Trophoblast cell (in vitro differentiated cells and primary cell): ENCODE results near the gene AGPAT1.

Experiments used
- DNase-seq, 2 donors: peaks; one replicate each; pipeline ENCODE4 v3.0.0-alpha.2; 2016
- H2AFZ ChIP-seq: 2 replicates; pipeline ENCODE4 v1.6.1; 2013; ENCODE audit warnings: low read length, moderate library complexity, mild to moderate bottlenecking; ENCODE audit not compliant: insufficient read depth, poor library complexity
- H2AK5ac ChIP-seq: 2 replicates; pipeline ENCODE4 v1.6.1; 2013; ENCODE audit warnings: mild to moderate bottlenecking, low read length
- H2BK120ac ChIP-seq: 2 replicates; pipeline ENCODE4 v1.6.1; 2013; ENCODE audit warnings: low read length, mild to moderate bottlenecking, moderate library complexity; ENCODE audit not compliant: insufficient read depth, poor library complexity
- H2BK12ac ChIP-seq: 2 replicates; pipeline ENCODE4 v1.6.1; 2013; ENCODE audit warnings: mild to moderate bottlenecking, low read length, moderate library complexity
- H2BK5ac ChIP-seq: 2 replicates; pipeline ENCODE4 v1.6.1; 2013; ENCODE audit warnings: low read length, low read depth, moderate library complexity, mild to moderate bottlenecking; ENCODE audit not compliant: poor library complexity
- H3K14ac ChIP-seq: 2 replicates; pipeline ENCODE4 v1.6.1; 2013; ENCODE audit warnings: mild to moderate bottlenecking, low read length
- H3K18ac ChIP-seq: 2 replicates; pipeline ENCODE4 v1.6.1; 2013; ENCODE audit warnings: mild to moderate bottlenecking, low read length
- H3K23ac ChIP-seq: 2 replicates; pipeline ENCODE4 v1.6.1; 2013; ENCODE audit warnings: low read length
- H3K27ac ChIP-seq: 2 replicates; pipeline ENCODE4 v1.5.1; 2013; ENCODE audit warnings: low read depth, mild to moderate bottlenecking, inconsistent platforms, low read length, moderate library complexity
- H3K27me3 ChIP-seq: 2 replicates; pipeline ENCODE4 v1.6.1; 2013; ENCODE audit warnings: inconsistent platforms, mild to moderate bottlenecking, low read length, moderate library complexity; ENCODE audit not compliant: insufficient read depth
- H3K36me3 ChIP-seq, 2 experiments: 1 replicate in 1 of 2; 2 replicates in 1 of 2; pipeline ENCODE4 v1.6.1; 2013; ENCODE audit warnings: low read length in 2 of 2, mild to moderate bottlenecking in 2 of 2, moderate library complexity in 1 of 2; ENCODE audit not compliant: insufficient read depth in 2 of 2, control insufficient read depth in 1 of 2
- H3K4ac ChIP-seq: 2 replicates; pipeline ENCODE4 v1.6.1; 2013; ENCODE audit warnings: low read depth, mild to moderate bottlenecking, low read length, moderate library complexity
- H3K4me1 ChIP-seq, 2 experiments: 1 replicate in 1 of 2; 2 replicates in 1 of 2; pipeline ENCODE4 v1.6.1; 2013; ENCODE audit warnings: low read length in 2 of 2, mild to moderate bottlenecking in 2 of 2, moderate library complexity in 1 of 2; ENCODE audit not compliant: insufficient read depth in 2 of 2, control insufficient read depth in 1 of 2
- H3K4me2 ChIP-seq: 2 replicates; pipeline ENCODE4 v1.6.1; 2013; ENCODE audit warnings: inconsistent platforms, mild to moderate bottlenecking, low read length, moderate library complexity
- H3K4me3 ChIP-seq: 2 replicates; pipeline ENCODE4 v1.5.1; 2013; ENCODE audit warnings: mild to moderate bottlenecking, low read depth, low read length, inconsistent platforms
- H3K79me1 ChIP-seq: one replicate; pipeline ENCODE4 v1.6.1; 2013; ENCODE audit warnings: low read length
- H3K79me2 ChIP-seq: 2 replicates; pipeline ENCODE4 v1.6.1; 2013; ENCODE audit warnings: low read length, mild to moderate bottlenecking; ENCODE audit not compliant: control insufficient read depth, insufficient read depth, poor library complexity
- H3K9ac ChIP-seq: 2 replicates; pipeline ENCODE4 v1.6.1; 2013; ENCODE audit warnings: mild to moderate bottlenecking, low read length
- H3K9me3 ChIP-seq: 2 replicates; pipeline ENCODE4 v1.6.1; 2013; ENCODE audit warnings: low read depth, mild to moderate bottlenecking, control low read depth, inconsistent platforms, low read length; ENCODE audit not compliant: insufficient read depth
- H4K12ac ChIP-seq: 2 replicates; pipeline ENCODE4 v1.6.1; 2013; ENCODE audit warnings: low read depth, mild to moderate bottlenecking, low read length, moderate library complexity
- H4K8ac ChIP-seq: 2 replicates; pipeline ENCODE4 v1.6.1; 2013; ENCODE audit warnings: low read depth, mild to moderate bottlenecking, low read length, moderate library complexity
- H4K91ac ChIP-seq: one replicate; pipeline ENCODE4 v1.6.1; 2013; ENCODE audit warnings: low read depth, mild to moderate bottlenecking, low read length, moderate library complexity
- WGBS: extraction: QIAGEN DNeasy Blood & Tissue Kit; methylation state at CpG from one replicate; pipeline ENCODE4 v1.1.7; 2013; ENCODE audit warnings: missing lambda C conversion rate; ENCODE audit not compliant: insufficient read length, insufficient coverage; ENCODE audit errors: extremely low coverage; 5-methylcytosine and 5-hydroxymethylcytosine counted together

AGPAT1 gene

GRCh38 chr6:32177788-32178546 lies 2.1 kb upstream of the AGPAT1 start, which contains the start of gene RNF5:
RNF5 (plus strand) TSS chr6:32178405; CDS start chr6:32178512, 107 bp downstream.
- peak; percentile 98 to 100 for DNase-seq
- Histone ChIP-seq H4K91ac (peak within 1 kb of the TSS; percentile 86), H3K18ac (peak within 1 kb of the TSS; percentile 55), H3K9me3 (no peaks in the 10 kb centered on the region), H4K12ac (peak within 1 kb of the TSS; percentile 65), H2AFZ (peak within 1 kb of the TSS; percentile 38), H3K4ac (peak within 1 kb of the TSS; percentile 58), H3K79me2 (peaks cover 10% of the 10 kb centered on the region), H3K4me1 (peaks cover 11 to 29% of the 10 kb centered on the region in 2 experiments), H4K8ac (peak within 1 kb of the TSS; percentile 91), H3K79me1 (peaks cover 14% of the 10 kb centered on the region), H3K14ac (peak within 1 kb of the TSS; percentile 76), H3K27ac (peak within 1 kb of the TSS; percentile 91), H3K4me2 (peak within 1 kb of the TSS; percentile 79), H3K27me3 (no peaks in the 10 kb centered on the region), H2AK5ac (peak within 1 kb of the TSS; percentile 4), H2BK5ac (peak within 1 kb of the TSS; percentile 62), H2BK120ac (peak within 1 kb of the TSS; percentile 53), H3K9ac (peak within 1 kb of the TSS; percentile 75), H3K4me3 (peak within 1 kb of the TSS; percentile 72), H3K36me3 (peaks cover 20 to 24% of the 10 kb centered on the region in 2 experiments), H3K23ac (peak within 1 kb of the TSS; percentile 19), H2BK12ac (no peak within 1 kb of the TSS)
- WGBS: no CpG with 5 or more reads among the region's 33 CpGs

DNA sequence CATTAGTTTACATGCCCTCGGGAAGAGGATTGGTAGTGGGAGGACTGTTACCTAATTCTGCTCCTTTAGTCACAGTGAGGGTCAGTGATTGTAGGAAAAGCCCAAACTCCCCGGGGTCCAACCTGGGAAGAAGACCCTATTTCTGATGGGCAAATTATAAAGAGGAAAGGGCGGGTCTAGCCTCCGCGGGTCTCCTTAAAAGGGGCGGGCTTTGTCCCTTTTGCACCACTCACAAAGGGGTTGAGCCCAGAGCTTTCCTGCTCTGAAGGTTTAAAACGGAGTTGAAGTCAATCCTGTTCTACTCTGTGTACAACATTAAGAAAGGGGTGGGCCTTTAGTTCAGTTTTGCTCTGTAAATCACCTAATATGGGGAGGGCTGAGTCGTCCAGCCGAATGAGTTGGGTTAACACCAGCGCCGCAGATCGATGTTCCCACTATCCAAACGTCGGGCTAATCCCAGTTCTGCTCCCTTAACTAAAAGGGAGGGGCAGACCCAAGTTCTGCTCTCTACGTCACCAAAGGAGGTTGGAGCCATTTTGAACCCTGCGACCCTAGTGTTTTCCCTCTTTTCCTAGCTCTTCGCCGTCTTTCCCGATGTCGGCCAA lies 1.4 kb upstream of the AGPAT1 start:
- H4K8ac ChIP-seq: peak overlapping the region; percentile 91
- H3K9ac ChIP-seq: peak overlapping the region; percentile 75
- H2AK5ac ChIP-seq: peak overlapping the region; percentile 69
- H2BK5ac ChIP-seq: peak overlapping the region; percentile 62
- peak overlapping the region; percentile 55 for H3K18ac ChIP-seq
- H3K36me3 ChIP-seq: peaks cover 14 to 18% of the 10 kb centered on the region in 2 experiments
- no peaks in the 10 kb centered on the region for H3K9me3 ChIP-seq
- H3K4me1 ChIP-seq: peaks cover 13 to 32% of the 10 kb centered on the region in 2 experiments
- peak overlapping the region; percentile 79 for H3K4me2 ChIP-seq
- H3K27ac ChIP-seq: peak overlapping the region; percentile 91
- H3K4ac ChIP-seq: peak overlapping the region; percentile 58
- peak overlapping the region; percentile 86 for H4K91ac ChIP-seq
- no peaks in the 10 kb centered on the region for H3K27me3 ChIP-seq
- no peak overlapping the region for H2BK12ac ChIP-seq
- H4K12ac ChIP-seq: peak overlapping the region; percentile 65
- H3K23ac ChIP-seq: no peak overlapping the region
- peak overlapping the region; percentile 53 for H2BK120ac ChIP-seq
- H3K4me3 ChIP-seq: peak overlapping the region; percentile 45
- peaks cover 10% of the 10 kb centered on the region for H3K79me2 ChIP-seq
- WGBS: no CpG with 5 or more reads among the region's 20 CpGs
- DNase-seq: no peak
- peak overlapping the region; percentile 37 for H2AFZ ChIP-seq
- peak overlapping the region; percentile 76 for H3K14ac ChIP-seq
- H3K79me1 ChIP-seq: peaks cover 14% of the 10 kb centered on the region

DNA sequence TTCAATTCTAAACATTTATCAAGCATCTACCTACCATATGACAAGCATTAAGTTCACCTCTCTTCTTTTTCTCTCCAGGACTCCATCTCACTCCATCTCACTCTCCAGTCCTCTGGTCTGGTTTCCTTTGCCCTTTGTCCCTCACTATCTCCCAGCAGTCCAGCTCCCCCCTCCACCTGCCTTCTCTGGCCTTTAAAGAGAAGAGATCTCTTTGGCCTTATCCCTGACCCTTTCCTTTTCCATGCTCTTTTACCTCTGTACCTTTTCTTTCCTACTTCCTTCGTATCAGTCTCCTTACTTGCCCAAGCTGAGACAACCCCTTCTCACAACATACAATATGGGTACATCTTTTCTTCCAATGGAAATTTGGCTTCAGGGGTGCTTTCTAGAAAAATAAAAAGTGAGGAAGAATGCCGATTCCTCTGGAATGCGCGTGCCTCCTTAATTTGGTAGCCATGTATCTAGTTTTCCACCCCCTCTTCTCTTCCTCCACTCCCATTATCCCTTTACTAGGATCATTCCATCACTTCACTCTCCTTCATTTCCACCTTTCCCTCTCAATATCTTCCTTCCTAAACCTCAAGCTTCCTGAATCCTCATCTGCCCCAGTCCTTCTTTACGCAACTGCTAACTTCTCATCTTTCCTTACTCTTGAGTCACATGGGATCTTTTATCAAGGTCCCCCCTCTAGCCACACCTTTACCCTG lies 745 bp upstream of the AGPAT1 start:
- peaks cover 13 to 32% of the 10 kb centered on the region in 2 experiments for H3K4me1 ChIP-seq
- no peak overlapping the region for H3K18ac ChIP-seq
- H3K9ac ChIP-seq: peak overlapping the region; percentile 6
- peaks cover 10% of the 10 kb centered on the region for H3K79me2 ChIP-seq
- H3K23ac ChIP-seq: no peak overlapping the region
- H3K9me3 ChIP-seq: no peaks in the 10 kb centered on the region
- H3K79me1 ChIP-seq: peaks cover 14% of the 10 kb centered on the region
- no peak overlapping the region for H3K4ac ChIP-seq
- H3K14ac ChIP-seq: peak overlapping the region; percentile 76
- H4K8ac ChIP-seq: peak overlapping the region; percentile 91
- no CpG with 5 or more reads among the region's 5 CpGs for whole genome bisulfite sequencing
- H3K36me3 ChIP-seq: peaks cover 10 to 14% of the 10 kb centered on the region in 2 experiments
- H3K4me2 ChIP-seq: peak overlapping the region; percentile 79
- peak overlapping the region; percentile 37 for H2AFZ ChIP-seq
- peak overlapping the region; percentile 62 for H2BK5ac ChIP-seq
- H2BK120ac ChIP-seq: peak overlapping the region; percentile 8
- peak overlapping the region; percentile 69 for H2AK5ac ChIP-seq
- H3K27me3 ChIP-seq: no peaks in the 10 kb centered on the region
- H3K4me3 ChIP-seq: no peak overlapping the region
- H3K27ac ChIP-seq: peak overlapping the region; percentile 91
- peak; percentile 9 to 11 for DNase-seq
- H2BK12ac ChIP-seq: peak overlapping the region; percentile 55
- H4K91ac ChIP-seq: peak overlapping the region; percentile 86
- peak overlapping the region; percentile 39 for H4K12ac ChIP-seq

DNA sequence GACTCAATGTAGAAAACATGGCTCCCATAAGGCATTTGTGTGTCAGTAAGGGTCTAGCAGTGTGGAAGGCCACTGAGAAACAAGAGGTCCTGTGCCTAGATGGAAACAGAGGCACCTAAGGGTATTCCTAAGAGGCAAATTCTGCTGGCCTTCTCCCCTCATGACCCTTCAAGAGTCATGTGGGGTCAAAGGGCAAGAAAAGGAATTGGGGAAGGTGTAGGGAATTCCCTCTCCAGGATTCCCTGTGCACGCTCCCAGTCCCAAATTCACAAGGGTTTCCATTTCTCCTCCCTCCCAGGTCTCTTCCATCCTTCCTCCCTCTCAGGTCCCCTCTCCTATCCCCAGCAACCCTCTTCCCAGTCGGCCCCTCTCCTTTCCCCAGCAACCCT lies 568 bp downstream of the AGPAT1 start:
- no CpG with 5 or more reads among the region's 2 CpGs for WGBS

More for the DNA sequence above, 568 bp downstream of the AGPAT1 start:
- Histone ChIP-seq H3K79me2 (peaks cover 10% of the 10 kb centered on the region), H3K27me3 (no peaks in the 10 kb centered on the region), H3K4me1 (peaks cover 13 to 32% of the 10 kb centered on the region in 2 experiments), H4K8ac (peak overlapping the region; percentile 93), H3K79me1 (peaks cover 14% of the 10 kb centered on the region), H3K9me3 (no peaks in the 10 kb centered on the region), H4K12ac (peak overlapping the region; percentile 97), H3K4ac (peak overlapping the region; percentile 92), H2AK5ac (peak overlapping the region; percentile 97), H2BK12ac (no peak overlapping the region), H3K14ac (peak overlapping the region; percentile 96), H3K27ac (no peak overlapping the region), H3K23ac (no peak overlapping the region), H2AFZ (peak overlapping the region; percentile 97), H3K4me3 (peak overlapping the region; percentile 88), H3K36me3 (peaks cover 13 to 19% of the 10 kb centered on the region in 2 experiments), H3K9ac (peak overlapping the region; percentile 95), H2BK5ac (peak overlapping the region; percentile 55), H4K91ac (peak overlapping the region; percentile 94), H2BK120ac (peak overlapping the region; percentile 87), H3K18ac (peak overlapping the region; percentile 96), H3K4me2 (peak overlapping the region; percentile 77)
- no peak for DNase-seq
